Glomerular visceral epithelial cell (primary cell): Measurements from ENCODE around the gene LMAN2.

ENCODE experiments used
- DNase-seq: peaks from one replicate; pipeline ENCODE4 v3.0.0-alpha.2; 2016; ENCODE audit errors: extremely low spot score

Gene LMAN2

GRCh38 chr5:177351392-177352329 lies at the start of gene LMAN2:
Gene LMAN2 (minus strand): TSS chr5:177351668. CDS start chr5:177351647, 21 bp downstream.
- peak; percentile 94 for DNase-seq

GRCh38 chr5:177399997-177400868 lies 48.8 kb upstream of the LMAN2 start, which contains the start of gene PFN3:
Gene PFN3 (minus strand): TSS chr5:177400661. CDS start chr5:177400576, 85 bp downstream.
- DNase-seq, result no peak

GRCh38 chr5:177397875-177398390 lies 46.5 kb upstream of the LMAN2 start:
- DNase-seq, result no peak

- DNase-seq, result no peak
Measured at GRCh38 chr5:177396807-177397206, 45.3 kb upstream of the LMAN2 start.

- DNase-seq, result no peak
Measured at GRCh38 chr5:177396078-177396477, 44.6 kb upstream of the LMAN2 start.

GRCh38 chr5:177393990-177394389 lies 42.5 kb upstream of the LMAN2 start:
- no peak for DNase-seq

- no peak for DNase-seq
Measured at GRCh38 chr5:177393206-177393765, 41.8 kb upstream of the LMAN2 start.

- no peak for DNase-seq
Measured at GRCh38 chr5:177392765-177393164, 41.3 kb upstream of the LMAN2 start.

- DNase-seq, result peak; percentile 92
Measured at GRCh38 chr5:177390363-177391300, 39.2 kb upstream of the LMAN2 start.

GRCh38 chr5:177389241-177390169 lies 38.0 kb upstream of the LMAN2 start:
- peak; percentile 88 for DNase-seq

GRCh38 chr5:177388521-177389052 lies 37.1 kb upstream of the LMAN2 start:
- no peak for DNase-seq

- no peak for DNase-seq
Measured at GRCh38 chr5:177387405-177387804, 35.9 kb upstream of the LMAN2 start.

- no peak for DNase-seq
Measured at GRCh38 chr5:177386542-177386941, 35.1 kb upstream of the LMAN2 start.

GRCh38 chr5:177385720-177386119 lies 34.3 kb upstream of the LMAN2 start:
- DNase-seq, result no peak

GRCh38 chr5:177384134-177384533 lies 32.7 kb upstream of the LMAN2 start, which contains the start of gene SLC34A1:
Gene SLC34A1 (plus strand): TSS chr5:177384434. CDS start chr5:177385742, 1,308 bp downstream.
- no peak for DNase-seq

- DNase-seq, result no peak
Measured at GRCh38 chr5:177383181-177383580, 31.7 kb upstream of the LMAN2 start.

GRCh38 chr5:177382423-177383029 lies 31.1 kb upstream of the LMAN2 start:
- no peak for DNase-seq

- DNase-seq, result no peak
Measured at GRCh38 chr5:177380805-177381126, 29.3 kb upstream of the LMAN2 start.
